Keratinocyte (primary cell): ENCODE data around the gene POLD4.

Experiments used
- CTCF ChIP-seq, 3 experiments: IDR thresholded peaks in 1 of 3; conservative IDR thresholded peaks in 1 of 3; optimal IDR thresholded peaks in 1 of 3; 2 replicates in 2 of 3; 3 replicates in 1 of 3; pipeline versions ENCODE3 to v1.5.1; 2011; ENCODE audit warnings: low read length in 3 of 3, mild to moderate bottlenecking in 3 of 3, moderate library complexity in 2 of 3, control low read depth in 1 of 3, inconsistent platforms in 1 of 3; ENCODE audit not compliant: insufficient read depth in 2 of 3; ENCODE audit errors: extremely low read depth in 1 of 3
- EZH2 ChIP-seq: IDR thresholded peaks from one replicate; pipeline ENCODE4 v1.6.1; 2012; ENCODE audit warnings: inconsistent platforms, mild to moderate bottlenecking, low read length, moderate library complexity

- TF ChIP-seq CTCF (optimal IDR thresholded peaks at IDR 0.05 in 1 of 3, IDR thresholded peaks at IDR 0.05 in 1 of 3, conservative IDR thresholded peaks at IDR 0.05 in 1 of 3; ENCODE audit: extremely low read depth in 1 of 3, insufficient read depth in 2 of 3, low read length in 3 of 3): no peak
- no peak for TF ChIP-seq EZH2
Observed at GRCh38 chr11:67307545-67308001, 45.8 kb downstream of the POLD4 start.
